Osteoblast (primary cell): Measurements from ENCODE around the gene GJD3. TPM values are rescaled to one million over a fixed set of nuclear protein-coding genes. Genes with fewer than 3 reads are reported as not detected.

Source experiments
- DNase-seq: peaks from one replicate; pipeline ENCODE4 v3.0.0; 2011; ENCODE audit warnings: low spot score, mixed read lengths; ENCODE audit not compliant: insufficient read length; ENCODE audit errors: missing footprints
- H2AFZ ChIP-seq: 2 replicates; pipeline ENCODE4 v1.6.0; 2011; ENCODE audit warnings: mild to moderate bottlenecking, low read length
- H3K27ac ChIP-seq: 2 replicates; pipeline ENCODE4 v1.5.1; 2011; ENCODE audit warnings: mild to moderate bottlenecking, low read depth, low read length, moderate library complexity
- H3K27me3 ChIP-seq: 2 replicates; pipeline ENCODE4 v1.6.0; 2012; ENCODE audit warnings: mild to moderate bottlenecking, control low read depth, inconsistent platforms, low read length, moderate library complexity; ENCODE audit not compliant: insufficient read depth
- H3K36me3 ChIP-seq: 2 replicates; pipeline ENCODE4 v1.5.1; 2011; ENCODE audit warnings: mild to moderate bottlenecking, low read length, control low read depth, moderate library complexity; ENCODE audit not compliant: insufficient read depth
- H3K4me1 ChIP-seq: 2 replicates; pipeline ENCODE4 v1.5.1; 2011; ENCODE audit warnings: mild to moderate bottlenecking, low read length, control low read depth, moderate library complexity; ENCODE audit not compliant: insufficient read depth
- H3K4me2 ChIP-seq: 2 replicates; pipeline ENCODE4 v1.6.0; 2011; ENCODE audit warnings: mild to moderate bottlenecking, low read length; ENCODE audit not compliant: insufficient read depth
- H3K4me3 ChIP-seq: fragments of 200-600 bp; sonication (generic); 3 replicates; pipeline ENCODE4 v1.5.1; 2012; ENCODE audit warnings: mild to moderate bottlenecking, low read length, inconsistent platforms; ENCODE audit not compliant: insufficient read depth
- H3K79me2 ChIP-seq: 2 replicates; pipeline ENCODE4 v1.6.0; 2012; ENCODE audit warnings: mild to moderate bottlenecking, low read length, control low read depth, inconsistent platforms; ENCODE audit not compliant: insufficient read depth
- H3K9me3 ChIP-seq: 2 replicates; pipeline ENCODE4 v1.5.1; 2011; ENCODE audit warnings: low read depth, low read length, control low read depth
- H4K20me1 ChIP-seq: 2 replicates; pipeline ENCODE4 v1.6.0; 2012; ENCODE audit warnings: mild to moderate bottlenecking, low read length, control low read depth; ENCODE audit not compliant: insufficient read depth
- total RNA-seq: library from RNA; depleted of rRNA; stranded (reverse); fragments of >200 nt; gene quantifications from 2 replicates; pipeline ENCODE4 v1.2.3, GENCODE V29; 2012
- TF ChIP-seq, protein P1 (sequence below): IDR thresholded peaks from 2 replicates; pipeline ENCODE4 v1.5.1; 2011; ENCODE audit warnings: mild to moderate bottlenecking, low read depth, low read length, moderate library complexity; ENCODE audit errors: extremely low read depth

Gene GJD3
- total RNA-seq, 1 donor, result 1.8 TPM

- peak overlapping the region; percentile 86 for H3K4me3 ChIP-seq
- TF ChIP-seq, protein P1, sequence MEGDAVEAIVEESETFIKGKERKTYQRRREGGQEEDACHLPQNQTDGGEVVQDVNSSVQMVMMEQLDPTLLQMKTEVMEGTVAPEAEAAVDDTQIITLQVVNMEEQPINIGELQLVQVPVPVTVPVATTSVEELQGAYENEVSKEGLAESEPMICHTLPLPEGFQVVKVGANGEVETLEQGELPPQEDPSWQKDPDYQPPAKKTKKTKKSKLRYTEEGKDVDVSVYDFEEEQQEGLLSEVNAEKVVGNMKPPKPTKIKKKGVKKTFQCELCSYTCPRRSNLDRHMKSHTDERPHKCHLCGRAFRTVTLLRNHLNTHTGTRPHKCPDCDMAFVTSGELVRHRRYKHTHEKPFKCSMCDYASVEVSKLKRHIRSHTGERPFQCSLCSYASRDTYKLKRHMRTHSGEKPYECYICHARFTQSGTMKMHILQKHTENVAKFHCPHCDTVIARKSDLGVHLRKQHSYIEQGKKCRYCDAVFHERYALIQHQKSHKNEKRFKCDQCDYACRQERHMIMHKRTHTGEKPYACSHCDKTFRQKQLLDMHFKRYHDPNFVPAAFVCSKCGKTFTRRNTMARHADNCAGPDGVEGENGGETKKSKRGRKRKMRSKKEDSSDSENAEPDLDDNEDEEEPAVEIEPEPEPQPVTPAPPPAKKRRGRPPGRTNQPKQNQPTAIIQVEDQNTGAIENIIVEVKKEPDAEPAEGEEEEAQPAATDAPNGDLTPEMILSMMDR, result no peak
- no peak overlapping the region for H2AFZ ChIP-seq
- H3K79me2 ChIP-seq, result peaks cover 98% of the 10 kb centered on the region
- no peaks in the 10 kb centered on the region for H3K9me3 ChIP-seq
- peak overlapping the region; percentile 97 for H3K4me2 ChIP-seq
- H3K27me3 ChIP-seq, result no peaks in the 10 kb centered on the region
- H4K20me1 ChIP-seq, result peaks cover 68% of the 10 kb centered on the region
- H3K4me1 ChIP-seq, result peaks cover 87% of the 10 kb centered on the region
- H3K36me3 ChIP-seq, result no peaks in the 10 kb centered on the region
- DNase-seq, result peak; percentile 92
- peak overlapping the region; percentile 99 for H3K27ac ChIP-seq
These were observed 40.9 kb downstream of the GJD3 start for GRCh38 chr17:40323391-40324381.

- no peaks in the 10 kb centered on the region for H3K36me3 ChIP-seq
- no peaks in the 10 kb centered on the region for H3K9me3 ChIP-seq
- H3K27me3 ChIP-seq, result no peaks in the 10 kb centered on the region
- TF ChIP-seq, protein P1, result no peak
- peak overlapping the region; percentile 67 for H2AFZ ChIP-seq
- peak overlapping the region; percentile 99 for H3K27ac ChIP-seq
- H3K4me3 ChIP-seq, result peak overlapping the region; percentile 86
- H4K20me1 ChIP-seq, result peaks cover 60% of the 10 kb centered on the region
- H3K79me2 ChIP-seq, result peaks cover 94% of the 10 kb centered on the region
- peak overlapping the region; percentile 97 for H3K4me2 ChIP-seq
- H3K4me1 ChIP-seq, result peaks cover 84% of the 10 kb centered on the region
- DNase-seq, result peak; percentile 96
These were observed 41.9 kb downstream of the GJD3 start for GRCh38 chr17:40322358-40323315.

- Histone ChIP-seq H3K36me3 (no peaks in the 10 kb centered on the region), H3K4me1 (peaks cover 84% of the 10 kb centered on the region), H3K4me2 (peak overlapping the region; percentile 97), H3K79me2 (peaks cover 88% of the 10 kb centered on the region), H3K9me3 (no peaks in the 10 kb centered on the region), H3K27me3 (no peaks in the 10 kb centered on the region), H3K4me3 (peak overlapping the region; percentile 86), H4K20me1 (peaks cover 53% of the 10 kb centered on the region), H2AFZ (no peak overlapping the region), H3K27ac (peak overlapping the region; percentile 99)
- peak; percentile 18 for DNase-seq
- TF ChIP-seq, protein P1, result no peak
These were observed 42.6 kb downstream of the GJD3 start for GRCh38 chr17:40321961-40322357.
